Measurements from ENCODE around the gene FGFRL1. TPM values are rescaled to one million over a fixed set of nuclear protein-coding genes. Genes with fewer than 3 reads are reported as not detected.

The FGFRL1 gene
- total and polyA plus RNA-seq, 2 experiments from 2014 or later = 10.8 to 58.7 TPM

DNA sequence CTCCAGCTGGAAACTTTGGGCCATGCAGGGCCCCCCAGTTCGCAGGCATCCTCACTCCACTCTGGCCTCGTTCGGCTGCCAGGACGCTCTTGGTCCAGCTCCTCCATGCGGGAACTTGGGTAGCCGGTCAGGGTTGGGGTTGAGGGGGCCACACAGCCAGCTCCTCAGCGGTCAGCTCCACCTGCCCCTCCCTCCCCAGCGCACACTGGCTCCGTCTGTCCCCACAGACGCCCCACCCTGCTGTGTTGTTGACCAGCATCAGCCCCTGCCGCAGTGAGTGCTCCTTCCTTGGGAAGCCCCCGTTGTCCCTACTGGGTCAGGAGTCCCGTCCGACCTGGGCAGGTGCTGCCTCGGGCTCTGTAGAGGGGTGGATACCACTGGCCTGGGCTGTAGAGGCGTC, 5.8 kb downstream of the FGFRL1 start:
- no peaks in the 10 kb centered on the region for H3K79me2 ChIP-seq (ENCODE audit: insufficient read depth)
- WGBS, 2 experiments (ENCODE audit: low coverage in 1 of 2, low lambda C conversion rate in 2 of 2, missing lambda C conversion rate in 2 of 2) = 79 to 85% methylated on average over 15 to 16 of the region's 16 CpGs

DNA sequence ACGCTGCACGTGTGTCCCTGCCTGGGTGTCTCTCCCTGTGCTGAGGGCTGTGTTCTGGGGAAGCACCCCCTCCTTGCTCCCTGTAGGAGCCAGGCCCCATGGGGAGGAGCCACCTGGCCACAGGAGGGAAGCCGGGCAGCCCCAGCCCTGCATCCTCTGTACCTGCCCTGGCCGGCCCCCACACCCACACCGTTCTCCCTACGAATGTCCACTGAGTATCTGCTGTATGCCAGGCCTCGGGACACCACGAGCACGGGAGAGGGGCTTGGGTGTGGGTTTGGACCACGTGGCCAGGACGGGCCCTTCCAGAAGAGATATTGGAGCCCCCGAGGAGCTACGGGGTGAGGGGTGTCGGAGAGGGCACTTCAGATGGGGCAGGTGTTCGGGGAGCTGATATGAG, 6.3 kb downstream of the FGFRL1 start:
- Histone ChIP-seq H3F3A (ENCODE audit: insufficient read depth) (no peaks in the 10 kb centered on the region), H3K4me1 (ENCODE audit: insufficient read depth) (no peaks in the 10 kb centered on the region), H3K4me2 (ENCODE audit: unreplicated experiment) (no peak overlapping the region), H3K9ac (no peak overlapping the region), H3K36me3 (ENCODE audit: low read depth) (no peaks in the 10 kb centered on the region), H3K27me3 (replicated peaks; ENCODE audit: insufficient read depth) (no peaks in the 10 kb centered on the region), H2AFZ (no peak overlapping the region), H3K9me3 (ENCODE audit: low read depth) (no peaks in the 10 kb centered on the region), H4K20me1 (ENCODE audit: insufficient read depth) (no peaks in the 10 kb centered on the region), H3K27ac (no peak overlapping the region), H3K79me2 (ENCODE audit: insufficient read depth) (no peaks in the 10 kb centered on the region), H3K4me3 (no peak overlapping the region), H3K9me2 (ENCODE audit: insufficient read depth) (no peaks in the 10 kb centered on the region)
- in situ Hi-C loops (cut with MboI) = no loop called here
- no peak for DNase-seq
- TF ChIP-seq EZH2phosphoT487 (IDR thresholded peaks at IDR 0.05; ENCODE audit: insufficient read depth, low read depth) (no peak), EZH2 (IDR thresholded peaks at IDR 0.05; ENCODE audit: insufficient read depth, poor library complexity, severe bottlenecking) (no peak)
- 89 to 92% methylated on average over 12 to 15 of the region's 15 CpGs for whole genome bisulfite sequencing, 2 experiments (ENCODE audit: low coverage in 1 of 2, low lambda C conversion rate in 2 of 2, missing lambda C conversion rate in 2 of 2)

More for the DNA sequence above, 5.8 kb downstream of the FGFRL1 start:
- no peak overlapping the region for H2AFZ ChIP-seq
- no peaks in the 10 kb centered on the region for H3F3A ChIP-seq (ENCODE audit: insufficient read depth)
- DNase-seq = no peak
- H4K20me1 ChIP-seq (ENCODE audit: insufficient read depth) = no peaks in the 10 kb centered on the region
- no peaks in the 10 kb centered on the region for H3K27me3 ChIP-seq (replicated peaks; ENCODE audit: insufficient read depth)
- H3K9ac ChIP-seq = no peak overlapping the region
- H3K27ac ChIP-seq = no peak overlapping the region
- no peak overlapping the region for H3K4me3 ChIP-seq
- no peaks in the 10 kb centered on the region for H3K9me2 ChIP-seq (ENCODE audit: insufficient read depth)
- no peaks in the 10 kb centered on the region for H3K4me1 ChIP-seq (ENCODE audit: insufficient read depth)
- TF ChIP-seq EZH2phosphoT487 (IDR thresholded peaks at IDR 0.05; ENCODE audit: insufficient read depth, low read depth) (no peak), EZH2 (IDR thresholded peaks at IDR 0.05; ENCODE audit: insufficient read depth, poor library complexity, severe bottlenecking) (no peak)
- H3K4me2 ChIP-seq (ENCODE audit: unreplicated experiment) = no peak overlapping the region
- in situ Hi-C loops (cut with MboI) = no loop called here
- no peaks in the 10 kb centered on the region for H3K9me3 ChIP-seq (ENCODE audit: low read depth)
- no peaks in the 10 kb centered on the region for H3K36me3 ChIP-seq (ENCODE audit: low read depth)

- DNase-seq = no peak
- in situ Hi-C loops (cut with MboI) = no loop called here
- 83 to 85% methylated on average over 20 to 27 of the region's 29 CpGs for WGBS, 2 experiments (ENCODE audit: low coverage in 1 of 2, low lambda C conversion rate in 2 of 2, missing lambda C conversion rate in 2 of 2)
These were observed 7.0 kb downstream of the FGFRL1 start for GRCh38 chr4:1018147-1019020.

DNA sequence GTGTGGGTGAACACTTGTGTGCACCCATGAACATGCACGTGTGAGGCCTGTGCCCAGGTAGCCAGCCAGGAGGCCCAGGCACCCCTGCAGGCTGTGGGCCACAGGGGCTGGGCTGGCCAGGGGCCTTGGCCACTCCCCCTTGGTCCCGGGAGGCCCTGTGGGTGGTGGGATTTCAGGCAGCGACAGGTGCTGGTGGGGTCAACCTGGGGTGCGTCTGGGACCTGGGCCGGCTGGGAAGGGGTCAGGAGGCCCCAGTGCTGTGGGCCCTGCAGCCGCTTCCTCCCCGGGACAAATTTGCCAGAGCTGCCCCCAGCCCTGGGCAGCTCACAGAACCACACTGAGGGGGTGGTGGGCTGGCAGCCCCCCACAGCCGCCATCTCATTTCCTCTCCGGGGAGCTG, 7.9 kb downstream of the FGFRL1 start:
- Histone ChIP-seq H3K9me2 (ENCODE audit: insufficient read depth) (no peaks in the 10 kb centered on the region), H4K20me1 (ENCODE audit: insufficient read depth) (no peaks in the 10 kb centered on the region), H3K4me3 (no peak overlapping the region), H3K4me1 (ENCODE audit: insufficient read depth) (no peaks in the 10 kb centered on the region), H3K9ac (no peak overlapping the region), H3F3A (ENCODE audit: insufficient read depth) (no peaks in the 10 kb centered on the region), H3K9me3 (ENCODE audit: low read depth) (no peaks in the 10 kb centered on the region), H3K27ac (no peak overlapping the region), H3K79me2 (ENCODE audit: insufficient read depth) (no peaks in the 10 kb centered on the region), H3K36me3 (ENCODE audit: low read depth) (no peaks in the 10 kb centered on the region), H3K27me3 (replicated peaks; ENCODE audit: insufficient read depth) (no peaks in the 10 kb centered on the region), H3K4me2 (ENCODE audit: unreplicated experiment) (no peak overlapping the region), H2AFZ (no peak overlapping the region)
- in situ Hi-C loops (cut with MboI) = no loop called here
- 67 to 81% methylated on average over 7 to 8 of the region's 9 CpGs for WGBS, 2 experiments (ENCODE audit: low coverage in 1 of 2, low lambda C conversion rate in 2 of 2, missing lambda C conversion rate in 2 of 2)
- DNase-seq = no peak
- TF ChIP-seq EZH2phosphoT487 (IDR thresholded peaks at IDR 0.05; ENCODE audit: insufficient read depth, low read depth) (no peak), EZH2 (IDR thresholded peaks at IDR 0.05; ENCODE audit: insufficient read depth, poor library complexity, severe bottlenecking) (no peak)

More at GRCh38 chr4:1018147-1019020, 7.0 kb downstream of the FGFRL1 start:
- Histone ChIP-seq H3K9me2 (ENCODE audit: insufficient read depth) (no peaks in the 10 kb centered on the region), H3K27me3 (replicated peaks; ENCODE audit: insufficient read depth) (no peaks in the 10 kb centered on the region), H3F3A (ENCODE audit: insufficient read depth) (no peaks in the 10 kb centered on the region), H3K4me2 (ENCODE audit: unreplicated experiment) (no peak overlapping the region), H2AFZ (no peak overlapping the region), H3K27ac (no peak overlapping the region), H3K4me3 (no peak overlapping the region), H3K36me3 (ENCODE audit: low read depth) (no peaks in the 10 kb centered on the region), H3K9me3 (ENCODE audit: low read depth) (no peaks in the 10 kb centered on the region), H4K20me1 (ENCODE audit: insufficient read depth) (no peaks in the 10 kb centered on the region), H3K9ac (no peak overlapping the region), H3K79me2 (ENCODE audit: insufficient read depth) (no peaks in the 10 kb centered on the region), H3K4me1 (ENCODE audit: insufficient read depth) (no peaks in the 10 kb centered on the region)
- TF ChIP-seq EZH2phosphoT487 (IDR thresholded peaks at IDR 0.05; ENCODE audit: insufficient read depth, low read depth) = no peak
- no peak for TF ChIP-seq EZH2 (IDR thresholded peaks at IDR 0.05; ENCODE audit: insufficient read depth, poor library complexity, severe bottlenecking)

All from GM23248 (cell line).